GM21381 (cell line): Measurements from ENCODE around the gene MTR.
"Not testable (repeated sequence)": the region's sequence is repeated elsewhere in the genome, so short reads cannot be mapped to it uniquely, and the experiment has no call there.

ENCODE experiments used
- ATAC-seq: cut with Tn5 transposase; IDR thresholded peaks from one replicate; pipeline ENCODE4 v1.9.1; 2021; ENCODE audit warnings: mild to moderate bottlenecking, moderate library complexity; ENCODE audit not compliant: unreplicated experiment

The MTR gene

DNA sequence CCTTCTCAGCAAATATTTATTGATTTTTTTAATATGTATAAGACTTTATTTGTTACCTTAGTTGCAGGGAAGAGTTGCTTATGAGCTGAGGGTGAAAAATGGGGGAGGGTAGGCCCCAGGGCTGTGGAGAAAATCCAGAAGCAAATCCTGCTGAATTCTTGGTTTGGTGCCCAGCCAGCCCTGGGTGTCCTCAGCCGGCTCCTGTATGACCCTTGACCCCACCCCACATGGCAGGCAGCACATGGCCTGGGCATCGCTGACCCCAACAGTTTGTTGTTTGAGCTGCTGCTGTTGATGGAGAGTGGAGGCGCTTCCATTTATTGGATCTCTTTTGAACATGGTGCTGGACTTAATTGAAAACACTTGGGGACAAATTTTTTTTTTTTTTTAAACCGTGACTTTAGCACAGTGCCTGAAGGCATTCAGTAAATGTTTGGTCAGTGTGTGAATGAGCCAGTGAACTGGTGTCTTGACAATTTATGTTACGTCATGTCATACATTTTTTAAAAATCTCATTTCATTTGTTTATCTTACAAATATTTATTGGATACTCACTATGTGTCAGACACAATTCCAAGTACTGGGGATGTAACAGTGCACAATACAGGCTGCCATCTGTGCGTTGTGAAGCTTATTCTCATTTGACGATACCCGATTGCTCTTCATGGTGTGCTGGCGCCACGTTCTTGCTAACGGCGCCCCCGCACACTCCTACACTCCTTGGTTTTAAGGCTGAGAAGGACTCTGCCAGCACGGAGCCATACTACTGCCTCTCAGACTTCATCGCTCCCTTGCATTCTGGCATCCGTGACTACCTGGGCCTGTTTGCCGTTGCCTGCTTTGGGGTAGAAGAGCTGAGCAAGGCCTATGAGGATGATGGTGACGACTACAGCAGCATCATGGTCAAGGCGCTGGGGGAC lies 98.8 kb downstream of the MTR start:
- no peak for ATAC-seq

DNA sequence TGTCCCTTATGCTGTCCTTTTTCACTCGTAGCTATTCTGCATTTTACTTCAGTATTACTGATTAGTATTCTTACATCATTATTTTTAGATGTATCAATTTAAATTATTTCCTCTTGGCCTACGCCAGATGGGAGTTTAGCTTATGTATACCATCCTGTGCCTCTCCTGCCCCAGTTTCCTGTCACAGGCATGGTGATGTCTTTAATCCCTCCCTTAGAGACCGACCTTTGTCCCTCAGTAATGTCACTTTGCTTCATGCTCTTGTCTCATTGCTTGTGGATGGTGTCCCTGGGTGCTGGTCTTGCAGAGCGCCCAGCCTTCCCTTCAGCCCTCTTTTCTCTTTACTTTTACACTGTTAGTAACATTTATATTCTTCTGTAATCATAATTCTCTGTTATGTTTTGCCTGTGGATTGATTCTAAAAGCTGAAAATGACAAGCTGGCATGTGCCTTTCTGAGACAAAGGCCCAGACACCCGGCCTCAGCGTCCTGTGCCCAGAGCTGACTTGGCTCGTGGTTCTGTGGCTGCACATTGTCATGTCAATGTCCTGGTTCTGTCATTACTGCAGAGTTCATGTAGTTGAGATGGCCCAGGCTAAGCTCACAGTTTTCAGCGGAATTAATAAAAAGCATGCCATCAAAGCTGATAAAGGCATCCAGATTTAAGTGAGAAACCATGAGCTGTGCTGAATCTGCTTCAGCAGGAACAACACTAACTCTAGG lies 100.7 kb downstream of the MTR start:
- ATAC-seq = no peak

DNA sequence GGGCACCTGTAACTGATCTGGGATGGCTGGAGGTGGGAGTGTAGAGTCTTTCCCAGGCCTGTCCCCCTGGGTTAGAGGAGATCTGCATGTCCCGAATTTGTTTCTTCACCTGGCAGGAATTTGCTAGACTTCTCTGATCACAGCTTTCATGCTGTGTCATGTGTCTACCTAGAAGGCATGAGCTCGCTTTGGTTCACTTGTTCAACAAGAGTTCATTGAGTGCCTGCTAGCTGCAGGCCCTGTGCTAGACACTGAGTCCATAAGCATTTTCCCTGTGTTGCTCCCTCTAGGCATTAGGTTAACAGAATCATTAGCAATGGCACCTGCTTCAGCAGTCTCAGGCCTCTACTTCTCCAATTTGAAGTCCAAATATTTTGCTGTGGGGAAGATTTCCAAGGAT lies 101.6 kb downstream of the MTR start:
- no peak for ATAC-seq

DNA sequence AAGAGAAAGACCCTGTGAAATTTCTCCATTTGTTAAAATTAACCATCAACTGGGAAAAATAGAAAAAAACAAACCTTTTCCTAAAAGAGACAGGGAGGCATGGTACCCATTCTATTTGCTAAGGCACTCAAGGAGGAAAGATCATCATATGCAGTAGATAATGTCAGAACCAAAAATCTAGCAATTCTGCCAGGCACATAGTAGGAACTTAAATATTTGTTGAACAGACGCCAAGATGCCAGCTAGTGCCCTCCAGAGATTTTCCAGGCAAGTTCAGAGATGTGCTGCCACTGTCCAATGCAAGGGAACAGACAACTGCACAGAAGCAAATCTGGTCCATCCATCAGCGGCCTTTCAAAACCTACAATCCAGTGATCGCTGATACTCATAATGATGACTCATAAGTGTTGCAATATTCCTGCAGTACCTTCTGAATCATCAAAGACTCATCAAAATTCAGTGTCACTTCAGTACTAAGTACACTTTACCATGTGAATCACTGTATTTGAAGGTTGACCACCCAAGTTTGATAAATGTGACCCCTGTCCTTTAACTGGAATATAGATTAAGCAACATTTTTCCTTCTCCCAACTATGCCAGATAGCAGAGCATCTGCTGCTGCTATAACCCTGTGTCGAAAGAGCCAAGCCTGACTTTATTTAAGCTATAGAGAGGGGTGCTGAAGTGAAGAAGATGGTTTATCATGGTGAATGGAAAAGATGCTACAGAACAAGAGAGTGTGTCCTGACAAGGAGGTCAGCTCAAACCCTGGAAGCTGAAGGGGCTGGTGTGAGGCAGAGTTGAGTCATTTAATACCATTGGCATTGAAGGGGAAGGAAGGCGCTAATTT lies 110.0 kb downstream of the MTR start:
- ATAC-seq = no peak

DNA sequence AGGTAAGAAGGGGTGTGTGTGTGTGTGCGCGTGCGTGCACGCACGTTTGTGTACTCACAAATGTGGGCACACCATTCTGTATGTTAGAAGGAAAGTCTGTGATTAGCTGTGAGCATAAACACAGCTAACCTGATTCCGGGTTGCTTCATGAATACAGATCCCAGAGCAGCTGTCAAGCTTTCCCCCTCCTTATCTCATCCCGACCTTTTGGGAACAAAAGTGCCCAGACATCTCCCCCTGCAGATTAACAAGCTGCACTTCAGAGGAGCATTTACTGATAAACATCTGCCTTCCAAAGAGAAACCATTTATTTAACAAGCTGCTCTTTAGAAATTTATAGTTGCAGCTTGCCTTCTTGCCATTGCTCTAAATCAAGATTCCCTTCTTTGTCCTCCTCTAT lies 112.1 kb downstream of the MTR start:
- ATAC-seq = no peak

DNA sequence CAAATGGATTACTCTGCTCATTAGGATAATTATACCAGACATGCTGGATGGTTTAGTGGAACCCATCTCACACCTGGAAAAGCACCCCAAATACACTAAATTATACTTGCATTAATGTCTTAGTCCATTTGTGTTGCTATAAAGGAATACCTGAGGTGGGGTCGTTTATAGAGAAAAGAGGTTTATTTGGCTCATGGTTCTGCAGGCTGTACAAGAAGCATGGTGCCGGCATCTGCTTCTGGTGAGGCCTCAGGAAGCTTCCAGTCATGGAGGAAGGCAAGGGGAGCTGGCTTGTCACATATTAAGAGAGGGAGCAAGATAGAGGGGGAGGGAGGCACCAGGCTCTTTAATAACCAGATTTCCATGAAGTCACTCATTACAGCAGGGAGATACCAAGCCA lies 113.6 kb downstream of the MTR start:
- ATAC-seq = no peak

DNA sequence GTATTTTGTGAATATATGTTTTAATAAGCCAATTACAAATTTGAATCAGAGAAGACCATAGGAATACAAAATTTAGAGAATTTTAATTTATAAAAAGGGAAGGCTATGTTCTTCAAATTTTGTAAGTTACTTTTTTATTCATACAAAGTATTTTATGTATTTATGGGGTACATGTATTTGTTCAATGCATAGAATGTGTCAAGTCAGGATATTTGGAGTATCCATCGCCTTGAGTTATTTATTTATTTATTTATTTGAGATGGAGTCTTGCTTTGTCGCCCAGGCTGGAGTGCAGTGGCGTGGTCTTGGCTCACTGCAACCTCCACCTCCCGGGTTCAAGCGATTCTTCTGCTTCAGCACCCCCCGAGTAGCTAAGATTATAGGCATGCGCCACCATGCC lies 116.0 kb downstream of the MTR start:
- not testable (repeated sequence) for ATAC-seq

DNA sequence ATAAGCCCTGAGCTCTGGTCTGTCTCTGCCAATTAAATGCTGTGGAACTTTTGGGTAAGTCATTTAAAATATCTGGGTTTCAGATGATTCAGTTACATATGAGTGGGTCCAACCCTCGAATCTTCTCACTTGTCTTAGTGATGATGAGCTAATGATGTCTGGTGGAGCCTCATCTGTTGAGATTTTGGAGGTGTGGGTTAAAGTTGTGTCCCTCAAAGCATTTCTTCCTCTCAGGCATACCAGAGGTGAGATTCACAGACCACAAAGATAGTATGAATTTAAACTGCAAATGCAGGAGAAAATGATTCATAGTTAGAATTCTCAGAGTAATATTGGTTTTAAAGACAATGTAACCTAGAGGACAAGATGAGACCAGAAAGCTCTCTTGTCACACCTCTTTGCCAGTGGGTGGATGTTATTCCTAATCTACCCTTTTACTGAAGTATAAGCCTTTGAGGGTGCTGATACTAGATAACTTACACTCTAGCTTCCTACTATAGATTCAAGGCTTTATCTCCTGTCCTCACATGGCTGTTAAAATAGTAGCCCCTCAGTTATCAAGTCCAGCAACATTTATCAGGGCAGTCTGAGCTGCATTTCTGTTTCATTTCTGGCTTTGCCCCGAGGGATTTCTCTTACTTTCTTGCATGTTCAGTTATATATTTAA lies 118.4 kb downstream of the MTR start:
- no peak for ATAC-seq

DNA sequence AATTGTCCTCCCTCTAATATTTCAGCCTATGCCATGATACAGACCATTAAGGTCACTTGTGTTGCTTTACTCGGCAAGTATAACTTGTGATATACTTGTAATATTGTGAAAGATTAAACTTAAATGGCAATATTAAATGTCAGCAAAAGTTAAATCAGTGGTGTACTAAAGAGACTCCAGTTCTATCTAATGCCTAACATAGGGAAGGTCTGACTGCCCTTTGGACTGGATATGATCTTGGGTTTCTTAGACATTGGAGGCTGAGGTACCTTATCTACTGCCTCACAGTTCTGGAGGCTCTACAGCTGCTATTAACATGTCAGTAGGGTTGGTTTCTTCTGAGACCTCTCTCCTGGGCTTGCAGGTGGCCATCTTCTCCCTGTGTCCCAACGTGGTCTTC lies 119.3 kb downstream of the MTR start:
- no peak for ATAC-seq

DNA sequence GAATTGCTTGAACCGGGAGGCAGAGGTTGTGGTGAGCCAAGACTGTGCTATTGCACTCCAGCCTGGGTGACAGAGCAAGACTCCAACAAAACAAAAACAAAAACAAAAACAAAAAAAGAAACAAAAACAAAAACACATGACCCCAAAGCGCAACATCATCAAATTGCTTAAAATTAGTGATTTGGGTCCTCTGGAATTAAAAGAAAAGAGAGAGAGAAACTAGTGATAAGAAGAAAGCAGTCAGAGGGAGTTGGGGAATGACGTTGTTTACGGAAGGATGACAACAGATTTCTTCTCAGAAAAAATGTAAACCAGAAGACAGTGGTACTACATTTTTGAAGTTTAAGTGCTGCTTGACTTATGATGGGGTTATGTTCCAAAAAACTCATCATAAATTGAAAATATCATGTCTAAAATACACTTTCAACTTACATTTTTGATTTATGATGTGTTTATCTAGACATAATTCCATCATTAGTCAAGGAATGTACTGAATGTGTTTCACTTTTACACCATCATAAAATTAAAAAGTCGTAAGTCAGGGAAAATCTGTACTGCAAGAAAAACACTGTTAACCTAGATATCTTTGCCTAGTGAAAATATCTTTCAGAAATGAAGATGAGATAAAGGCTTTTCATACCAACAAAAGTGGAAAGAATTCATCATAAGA lies 121.2 kb downstream of the MTR start:
- no peak for ATAC-seq

DNA sequence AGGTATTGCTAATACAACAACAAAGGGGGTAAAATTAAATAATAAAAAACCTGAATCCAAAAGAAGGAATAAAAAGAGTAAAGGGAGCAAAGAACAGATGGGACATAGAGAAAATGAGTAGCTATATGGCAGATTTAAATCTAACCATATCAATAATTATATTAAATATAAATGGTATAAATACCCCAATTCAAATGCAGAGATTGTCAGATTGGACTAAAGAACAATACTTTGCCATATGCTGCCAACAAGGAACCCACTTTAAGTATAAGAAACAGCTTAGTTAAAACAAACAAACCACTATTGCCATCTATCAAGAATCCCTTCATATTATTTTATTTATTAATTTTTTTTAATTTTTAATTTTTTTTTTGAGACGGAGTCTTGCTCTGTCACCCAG lies 122.4 kb downstream of the MTR start:
- no peak for ATAC-seq

DNA sequence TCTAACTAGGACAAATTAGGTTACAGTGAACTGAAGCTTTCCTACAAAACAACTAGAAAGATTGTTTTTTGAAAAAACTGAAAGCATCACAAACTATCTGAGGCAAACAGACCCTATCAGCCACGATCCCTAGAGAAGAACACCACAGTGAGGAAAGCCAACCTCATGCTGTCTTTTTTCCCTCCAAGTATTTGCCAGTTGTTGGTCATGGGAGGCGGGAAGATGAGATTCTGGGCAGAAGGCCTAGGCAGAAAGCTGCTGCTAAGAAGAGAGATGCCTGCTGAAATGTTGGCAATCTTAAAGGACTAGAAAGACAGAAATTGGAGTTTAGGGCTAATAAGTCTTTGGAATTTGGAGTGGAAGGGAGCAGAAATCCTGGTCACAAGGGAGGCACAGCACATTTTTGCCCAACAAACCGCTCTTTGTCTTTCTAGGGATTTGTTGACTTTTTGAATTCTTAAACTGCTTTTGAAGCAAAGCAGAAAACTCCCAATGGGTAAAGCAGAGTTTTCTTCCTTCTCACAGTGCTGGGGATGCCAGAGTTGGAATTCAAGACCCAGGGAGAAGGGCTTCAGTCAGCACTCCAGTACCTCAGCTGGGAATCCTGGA lies 125.3 kb downstream of the MTR start:
- no peak for ATAC-seq

DNA sequence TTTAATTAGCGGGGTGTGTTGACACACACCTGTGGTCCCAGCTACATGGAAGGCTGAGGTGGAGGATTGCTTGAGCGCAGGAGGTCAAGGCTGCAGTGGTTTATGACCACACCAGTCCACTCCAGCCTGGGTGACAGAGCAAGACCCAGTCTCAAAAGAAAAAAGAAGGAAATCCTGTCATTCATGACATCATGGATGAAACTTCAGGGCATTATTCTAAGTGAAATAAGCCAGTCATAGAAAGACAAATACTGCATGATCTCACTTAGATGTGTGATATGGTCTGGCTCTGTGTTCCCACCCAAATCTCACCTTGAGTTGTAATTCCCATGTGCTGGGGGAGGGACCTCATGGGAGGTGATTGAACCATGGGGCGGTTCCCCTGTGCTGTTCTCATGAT lies 126.5 kb downstream of the MTR start:
- no peak for ATAC-seq

DNA sequence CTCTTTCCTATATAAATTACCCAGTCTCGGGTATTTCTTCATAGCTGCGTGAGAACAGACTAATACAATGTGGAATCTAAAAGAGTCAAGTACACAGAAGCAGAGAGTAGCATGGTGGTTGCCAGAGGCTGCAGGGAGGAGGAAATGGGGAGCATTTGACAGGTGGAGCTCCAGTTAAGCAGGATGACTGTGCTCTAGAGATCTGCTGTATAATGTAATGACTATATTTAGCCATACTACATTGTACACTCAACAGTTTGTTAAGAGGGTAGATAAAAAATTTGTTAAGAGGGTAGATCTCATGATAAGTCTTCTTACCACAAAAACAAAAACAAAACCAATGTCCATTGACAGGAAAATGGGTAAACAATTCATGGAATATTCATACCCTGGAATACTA lies 127.1 kb downstream of the MTR start:
- ATAC-seq = no peak

DNA sequence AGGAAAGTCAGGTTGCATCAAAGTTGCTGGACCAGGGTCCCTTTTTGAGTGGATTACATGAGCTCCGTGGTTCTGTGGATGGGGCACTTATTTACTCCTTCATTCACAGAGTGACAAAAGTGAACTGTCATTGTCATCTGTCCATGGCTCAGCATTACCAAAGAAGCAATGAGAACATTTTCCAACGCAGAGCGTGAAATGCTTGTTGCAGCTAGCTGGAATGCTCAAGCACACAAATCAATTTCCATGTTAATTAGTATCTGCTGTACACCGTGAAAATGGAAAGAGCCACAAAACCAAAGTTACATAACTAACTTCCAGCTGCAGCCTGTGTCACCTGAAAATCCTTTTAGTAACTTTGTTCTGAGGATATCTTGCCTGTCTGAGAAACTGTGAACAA lies 130.3 kb downstream of the MTR start:
- no peak for ATAC-seq

DNA sequence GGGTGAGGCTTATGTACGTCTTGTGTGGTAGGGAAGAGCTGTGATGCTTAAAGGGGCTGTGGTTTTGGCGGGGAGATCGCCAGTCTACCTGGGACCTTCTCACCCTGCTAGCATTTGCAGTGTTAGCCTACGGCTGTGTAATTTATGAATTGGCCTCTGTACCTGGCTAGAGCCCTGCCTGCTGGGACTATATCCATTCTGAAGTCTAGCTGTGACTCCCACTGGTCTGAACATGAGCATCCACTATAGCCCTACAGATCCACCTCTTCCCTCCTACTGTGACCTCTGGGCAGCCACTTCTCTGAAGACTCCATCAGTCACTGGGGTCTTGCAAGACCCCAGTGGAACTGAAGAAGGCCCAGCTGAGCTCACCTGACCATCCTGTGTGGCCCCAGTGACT lies 135.4 kb downstream of the MTR start:
- no peak for ATAC-seq

DNA sequence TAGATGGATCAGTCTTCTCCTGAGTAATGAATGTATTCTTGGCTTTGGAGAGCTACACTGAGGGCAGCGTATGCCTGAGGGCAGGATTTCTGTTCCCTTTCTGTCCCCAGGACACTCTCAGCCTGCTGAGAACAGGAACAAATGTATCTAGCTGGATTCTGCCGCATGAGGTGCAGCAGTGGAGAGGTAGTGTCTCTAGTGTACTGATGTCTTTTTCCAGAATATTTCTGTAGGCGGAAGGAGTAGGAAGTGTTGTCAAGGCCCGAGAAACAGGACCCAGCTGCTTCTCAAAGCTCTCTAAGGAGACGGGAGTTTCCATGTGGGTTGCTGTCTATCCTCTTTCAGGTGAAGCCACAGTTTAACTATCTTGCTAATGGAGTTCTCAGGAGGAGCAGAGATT lies 143.7 kb downstream of the MTR start:
- ATAC-seq = no peak

DNA sequence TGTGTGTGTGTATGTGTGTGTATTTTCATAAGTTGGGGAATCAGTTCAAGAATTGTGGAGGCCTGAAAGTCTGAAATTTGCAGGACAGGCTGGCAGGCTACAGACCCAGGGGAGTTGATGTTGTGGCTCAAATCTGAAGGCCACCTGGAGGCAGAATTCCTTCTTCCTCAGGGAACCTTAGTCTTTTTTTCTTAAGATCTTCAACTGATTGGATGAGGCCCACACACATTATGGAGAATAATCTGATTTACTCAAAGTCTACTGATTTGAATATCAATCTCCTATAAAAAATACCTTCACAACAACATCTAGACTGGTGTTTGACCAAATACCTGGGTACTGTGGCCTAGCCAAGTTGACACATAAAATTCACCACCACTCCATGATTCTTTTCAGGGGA lies 147.3 kb downstream of the MTR start:
- no peak for ATAC-seq

DNA sequence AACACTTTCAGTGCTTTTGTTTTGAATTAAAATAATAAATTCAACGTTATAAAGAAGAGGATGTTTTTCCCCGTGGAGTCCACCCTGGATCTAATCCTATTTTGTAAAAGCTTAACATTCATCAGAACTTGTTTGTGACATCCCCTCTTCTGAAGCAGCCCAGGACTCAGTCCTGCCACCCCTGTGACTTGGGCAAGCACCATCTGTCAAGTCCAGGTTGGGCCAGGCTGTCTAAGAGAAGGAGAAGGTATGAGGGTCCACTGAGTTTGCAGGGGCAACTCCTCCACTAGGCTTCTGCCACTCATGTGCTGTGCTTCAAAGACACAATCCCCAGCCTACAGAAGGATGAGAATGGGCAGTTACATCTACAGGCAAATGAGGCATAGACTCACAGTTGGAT lies 149.5 kb downstream of the MTR start:
- ATAC-seq = no peak

DNA sequence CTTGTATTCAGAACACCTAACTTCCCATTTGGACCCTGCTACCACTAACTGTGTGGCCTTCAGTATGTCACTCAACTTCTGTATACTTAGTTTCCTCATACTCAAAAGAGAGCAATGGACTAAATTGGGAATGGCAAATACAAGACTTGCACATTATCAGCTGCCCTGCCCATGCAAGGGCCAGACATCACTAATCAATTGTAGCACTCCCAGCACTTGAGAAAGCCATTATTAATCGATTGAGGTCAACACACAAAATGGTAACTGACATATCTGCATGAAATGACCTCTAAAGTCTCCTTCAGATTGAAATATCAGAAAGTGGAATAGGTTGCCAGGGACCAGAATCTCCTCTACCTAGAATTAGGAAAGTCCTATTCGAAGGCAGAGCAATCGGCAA lies 149.9 kb downstream of the MTR start:
- ATAC-seq = no peak
